Kidney (tissue), 14 donors: ENCODE data around the gene CTF1. TPM values are rescaled to one million over a fixed set of nuclear protein-coding genes. Genes with fewer than 3 reads are reported as not detected.

ENCODE experiments used
- DNase-seq, 5 donors: peaks; one replicate each; pipeline ENCODE4 v3.0.0-alpha.2; 2013 to 2020
- FAIRE-seq: peaks from 2 replicates; lab custom pipeline; 2012; peaks lifted over from hg19 to GRCh38; lab: Jason Lieb, UNC
- H3K27ac ChIP-seq, 2 donors: one replicate each; pipeline ENCODE4 v1.7.0; 2013; ENCODE audit warnings: low read depth in 2 of 2, low read length in 2 of 2, inconsistent platforms in 1 of 2
- H3K27me3 ChIP-seq: one replicate; pipeline ENCODE4 v1.7.1; 2013; ENCODE audit warnings: low read length, inconsistent platforms; ENCODE audit not compliant: control insufficient read depth, insufficient read depth
- H3K36me3 ChIP-seq, 3 donors: one replicate each; pipeline versions ENCODE4 v1.7.0 to v1.7.1; 2013; ENCODE audit warnings: low read length in 3 of 3, control low read depth in 1 of 3, inconsistent platforms in 1 of 3; ENCODE audit not compliant: insufficient read depth in 3 of 3, control insufficient read depth in 2 of 3
- H3K4me1 ChIP-seq, 3 donors: one replicate each; pipeline versions ENCODE4 v1.7.0 to v1.7.1; 2013; ENCODE audit warnings: low read length in 3 of 3, inconsistent platforms in 1 of 3, low read depth in 1 of 3; ENCODE audit not compliant: control insufficient read depth in 2 of 3, insufficient read depth in 2 of 3
- H3K4me3 ChIP-seq, 3 donors: one replicate each; pipeline versions ENCODE4 v1.7.0 to v1.8.1; 2013; ENCODE audit warnings: low read length in 3 of 3, control low read depth in 1 of 3, inconsistent platforms in 1 of 3
- H3K9ac ChIP-seq, 3 donors: one replicate each; pipeline versions ENCODE4 v1.7.0 to v1.7.1; 2013; ENCODE audit warnings: low read length in 3 of 3, control low read depth in 1 of 3, inconsistent platforms in 1 of 3
- H3K9me3 ChIP-seq, 3 donors: one replicate each; pipeline versions ENCODE4 v1.7.0 to v1.7.1; 2013; ENCODE audit warnings: low read length in 3 of 3, control low read depth in 1 of 3, inconsistent platforms in 1 of 3; ENCODE audit not compliant: control insufficient read depth in 2 of 3, insufficient read depth in 1 of 3
- intact Hi-C: fragments of 100-400 bp; cut with DNase I; formaldehyde crosslinking; loops from one replicate; pipeline ENCODE4 v1.11.1; 2022
- polyA plus RNA-seq: library from polyadenylated mRNA; stranded (reverse); fragments of 350-450 nt; fragmentation: Illumina TruSeq; extraction: RNeasy Lipid Tissue Mini Kit (QIAGEN cat#74804); gene quantifications from one replicate; pipeline ENCODE4 v1.2.3, GENCODE V29; 2014; ENCODE audit warnings: low read depth, low replicate concordance; ENCODE audit not compliant: insufficient read depth
- total RNA-seq: library from RNA; stranded (reverse); fragmentation: NEBNext Ultra II Directional; extraction: Animal tissue kit (Norgen Biotek cat#: 25700); gene quantifications from one replicate; pipeline ENCODE4 v1.2.1, GENCODE V29; 2021
- TF ChIP-seq, protein P1 (sequence below): IDR thresholded peaks from 3 replicates; pipeline ENCODE4 v1.5.1; 2012; ENCODE audit warnings: mild to moderate bottlenecking, moderate library complexity, borderline replicate concordance; ENCODE audit not compliant: insufficient read depth; ENCODE audit errors: extremely low read depth
- donor health status: control.
- donor health status: control.
- donor health status: control.
- donor health status: control.
- donor health status: control.
- donor health status: DM: yes; HTN: yes; CAD: no.
- donor health status: Normal renal cell carcinoma (clear cell type).

Gene CTF1
- total and polyA plus RNA-seq, 2 donors from 2014 or later: 7.3 to 13.0 TPM

DNA sequence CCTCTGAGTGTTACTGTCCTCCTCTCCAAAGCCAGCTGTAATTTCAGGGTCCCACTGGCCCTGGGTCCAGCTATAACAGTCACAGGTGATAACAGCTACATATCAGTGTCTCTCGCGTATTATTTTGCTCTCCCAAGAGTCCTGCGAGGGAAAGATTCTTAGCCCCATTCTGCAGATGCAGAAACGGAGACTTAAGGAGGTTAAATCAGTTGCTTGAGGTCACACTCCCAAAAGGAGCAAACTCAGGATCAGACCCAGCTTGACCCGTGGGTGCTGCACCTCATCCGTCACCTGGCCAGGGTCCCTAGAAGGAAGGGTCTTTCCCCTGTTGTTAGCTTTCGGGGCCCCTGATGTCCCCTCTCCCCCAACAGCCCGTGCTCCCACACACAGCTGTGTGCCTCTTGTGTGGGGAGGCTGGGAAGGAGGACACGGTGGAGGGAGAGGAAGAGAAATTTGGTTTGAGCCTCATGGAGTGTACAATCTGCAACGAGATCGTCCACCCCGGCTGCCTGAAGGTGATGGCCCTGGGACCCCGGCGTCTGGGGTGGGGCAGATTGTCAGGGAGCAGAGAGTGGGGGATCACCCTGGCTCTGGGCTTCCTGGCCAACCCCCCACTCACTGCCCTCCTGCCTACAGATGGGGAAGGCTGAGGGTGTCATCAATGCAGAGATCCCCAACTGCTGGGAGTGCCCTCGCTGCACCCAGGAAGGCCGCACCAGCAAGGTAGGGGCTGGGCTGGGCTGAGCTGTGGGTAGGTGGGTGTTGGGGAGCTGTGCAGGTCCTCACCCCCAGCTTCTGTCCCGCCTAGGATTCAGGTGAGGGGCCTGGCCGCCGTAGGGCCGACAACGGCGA lies 30.7 kb downstream of the CTF1 start:
- Histone ChIP-seq H3K27me3 (no peaks in the 10 kb centered on the region), H3K4me1 (peaks cover 0 to 4% (median 0%) of the 10 kb centered on the region in 3 donors), H3K27ac (no peak overlapping the region), H3K36me3 (peaks cover 2 to 11% (median 7%) of the 10 kb centered on the region in 3 donors), H3K9ac (no peak overlapping the region), H3K4me3 (no peak overlapping the region), H3K9me3 (no peaks in the 10 kb centered on the region)
- TF ChIP-seq, protein P1, sequence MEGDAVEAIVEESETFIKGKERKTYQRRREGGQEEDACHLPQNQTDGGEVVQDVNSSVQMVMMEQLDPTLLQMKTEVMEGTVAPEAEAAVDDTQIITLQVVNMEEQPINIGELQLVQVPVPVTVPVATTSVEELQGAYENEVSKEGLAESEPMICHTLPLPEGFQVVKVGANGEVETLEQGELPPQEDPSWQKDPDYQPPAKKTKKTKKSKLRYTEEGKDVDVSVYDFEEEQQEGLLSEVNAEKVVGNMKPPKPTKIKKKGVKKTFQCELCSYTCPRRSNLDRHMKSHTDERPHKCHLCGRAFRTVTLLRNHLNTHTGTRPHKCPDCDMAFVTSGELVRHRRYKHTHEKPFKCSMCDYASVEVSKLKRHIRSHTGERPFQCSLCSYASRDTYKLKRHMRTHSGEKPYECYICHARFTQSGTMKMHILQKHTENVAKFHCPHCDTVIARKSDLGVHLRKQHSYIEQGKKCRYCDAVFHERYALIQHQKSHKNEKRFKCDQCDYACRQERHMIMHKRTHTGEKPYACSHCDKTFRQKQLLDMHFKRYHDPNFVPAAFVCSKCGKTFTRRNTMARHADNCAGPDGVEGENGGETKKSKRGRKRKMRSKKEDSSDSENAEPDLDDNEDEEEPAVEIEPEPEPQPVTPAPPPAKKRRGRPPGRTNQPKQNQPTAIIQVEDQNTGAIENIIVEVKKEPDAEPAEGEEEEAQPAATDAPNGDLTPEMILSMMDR: no peak
- no peak for FAIRE-seq
- no peak for DNase-seq
- intact Hi-C loops: no loop called here

DNA sequence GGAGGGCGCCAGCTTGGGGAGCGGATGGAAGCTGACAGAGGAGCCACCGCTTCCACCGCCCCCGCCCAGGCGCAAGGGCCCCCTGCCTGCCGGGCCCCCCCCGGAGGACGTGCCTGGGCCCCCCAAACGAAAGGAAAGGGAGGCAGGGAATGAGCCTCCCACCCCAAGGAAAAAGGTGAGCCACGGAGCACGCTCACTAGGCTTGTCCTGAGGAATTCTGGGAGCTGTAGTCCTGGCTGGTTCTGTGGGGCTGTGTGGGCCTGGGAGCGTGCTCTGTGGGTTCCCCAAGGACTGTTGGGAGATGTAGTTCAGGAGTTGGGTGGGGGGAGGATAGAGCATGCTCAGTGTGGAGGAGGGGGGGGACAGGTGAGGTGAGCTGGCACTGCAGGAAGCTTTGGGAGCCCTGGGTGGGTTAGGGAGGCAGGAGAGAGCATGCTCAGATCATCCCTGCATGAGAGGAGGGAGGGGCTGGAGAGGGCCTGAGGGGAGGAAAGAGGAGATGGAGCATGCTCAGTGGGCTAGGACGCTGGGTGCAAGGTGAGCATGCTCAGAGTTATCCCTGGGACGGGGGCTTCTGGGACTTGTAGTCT lies 31.5 kb downstream of the CTF1 start:
- H3K9ac ChIP-seq: no peak overlapping the region
- H3K9me3 ChIP-seq: no peaks in the 10 kb centered on the region
- peaks cover 0 to 4% (median 0%) of the 10 kb centered on the region in 3 donors for H3K4me1 ChIP-seq
- H3K4me3 ChIP-seq: no peak overlapping the region
- intact Hi-C loops: no loop called here
- H3K27ac ChIP-seq: no peak overlapping the region
- DNase-seq (peak; percentile 87 to 95 (median 93)), FAIRE-seq (no peak)
- TF ChIP-seq, protein P1: no peak
- H3K36me3 ChIP-seq: peaks cover 2 to 15% (median 9%) of the 10 kb centered on the region in 3 donors
- no peaks in the 10 kb centered on the region for H3K27me3 ChIP-seq

DNA sequence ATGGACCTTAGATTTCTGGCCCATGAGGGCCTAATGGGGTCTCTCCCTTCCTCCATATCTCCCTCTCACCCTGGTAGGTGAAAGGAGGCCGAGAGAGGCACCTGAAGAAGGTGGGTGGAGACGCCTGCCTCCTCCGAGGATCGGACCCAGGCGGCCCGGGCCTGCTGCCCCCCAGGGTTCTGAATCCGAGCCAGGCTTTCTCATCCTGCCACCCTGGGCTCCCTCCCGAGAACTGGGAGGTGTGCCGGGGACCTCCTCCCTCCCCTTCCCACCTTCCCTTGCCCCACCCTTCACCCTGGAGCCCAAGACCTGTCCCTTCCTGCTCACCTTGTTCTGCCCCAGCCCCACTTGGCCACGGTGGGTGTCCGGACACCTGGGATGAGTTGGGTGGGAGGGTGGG lies 32.0 kb downstream of the CTF1 start:
- TF ChIP-seq, protein P1: no peak
- H3K9ac ChIP-seq: no peak overlapping the region
- H3K4me3 ChIP-seq: no peak overlapping the region
- H3K4me1 ChIP-seq: peaks cover 0 to 4% (median 0%) of the 10 kb centered on the region in 3 donors
- no peaks in the 10 kb centered on the region for H3K9me3 ChIP-seq
- intact Hi-C loops: no loop called here
- no peaks in the 10 kb centered on the region for H3K27me3 ChIP-seq
- H3K27ac ChIP-seq: no peak overlapping the region
- peaks cover 2 to 15% (median 9%) of the 10 kb centered on the region in 3 donors for H3K36me3 ChIP-seq
- FAIRE-seq: no peak
- DNase-seq: no peak
